Measurements from ENCODE around the gene MRPL23.

Gene MRPL23

DNA sequence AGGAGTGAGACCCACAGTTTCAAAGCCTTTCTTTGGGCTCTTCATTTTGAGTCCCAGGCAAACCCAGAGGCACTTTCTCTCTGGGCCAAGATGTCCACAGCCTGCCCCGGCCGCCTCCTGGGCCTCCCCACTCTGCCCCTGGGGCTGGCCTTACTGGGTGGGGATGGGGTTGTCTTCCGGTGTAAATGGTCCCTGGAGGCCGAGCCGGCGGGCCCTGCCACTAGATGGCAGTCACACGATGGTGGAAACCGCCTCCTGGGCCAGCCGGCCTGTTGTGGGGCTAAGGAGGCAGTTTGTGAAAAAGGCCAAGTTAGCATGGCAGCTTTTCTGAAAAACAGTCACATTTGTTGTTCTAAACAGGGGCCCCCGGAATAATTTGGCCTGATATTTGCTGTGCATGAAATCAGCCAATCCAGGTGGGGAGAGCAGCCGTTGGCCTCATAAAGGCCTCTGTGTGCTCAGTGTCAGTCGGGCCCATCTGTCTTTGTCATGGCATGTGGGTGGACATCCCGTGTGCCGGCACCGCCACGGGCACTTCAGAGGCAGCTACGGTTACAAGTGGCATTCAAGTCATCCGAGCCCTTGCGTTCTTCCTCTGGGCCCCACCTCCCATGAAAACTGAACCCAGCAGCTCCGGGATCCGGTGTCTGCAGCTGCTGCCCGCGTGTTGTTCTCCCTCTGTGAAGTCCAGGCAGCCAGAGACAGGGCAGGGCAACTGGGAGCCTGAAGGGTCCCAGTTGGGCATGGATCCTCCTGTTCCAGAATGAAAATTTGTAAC, 6.5 kb downstream of the MRPL23 start:
- ATAC-seq (ENCODE audit: low read depth), result no peak
- H3K27ac ChIP-seq (ENCODE audit: poor library complexity, severe bottlenecking), result no peak overlapping the region
- no peak for DNase-seq (ENCODE audit: low spot score)
- no peaks in the 10 kb centered on the region for H3K4me1 ChIP-seq (ENCODE audit: insufficient read depth, poor library complexity, severe bottlenecking)
- H3K27me3 ChIP-seq (ENCODE audit: insufficient read depth, poor library complexity, severe bottlenecking), result no peaks in the 10 kb centered on the region
- TF ChIP-seq, protein P1, sequence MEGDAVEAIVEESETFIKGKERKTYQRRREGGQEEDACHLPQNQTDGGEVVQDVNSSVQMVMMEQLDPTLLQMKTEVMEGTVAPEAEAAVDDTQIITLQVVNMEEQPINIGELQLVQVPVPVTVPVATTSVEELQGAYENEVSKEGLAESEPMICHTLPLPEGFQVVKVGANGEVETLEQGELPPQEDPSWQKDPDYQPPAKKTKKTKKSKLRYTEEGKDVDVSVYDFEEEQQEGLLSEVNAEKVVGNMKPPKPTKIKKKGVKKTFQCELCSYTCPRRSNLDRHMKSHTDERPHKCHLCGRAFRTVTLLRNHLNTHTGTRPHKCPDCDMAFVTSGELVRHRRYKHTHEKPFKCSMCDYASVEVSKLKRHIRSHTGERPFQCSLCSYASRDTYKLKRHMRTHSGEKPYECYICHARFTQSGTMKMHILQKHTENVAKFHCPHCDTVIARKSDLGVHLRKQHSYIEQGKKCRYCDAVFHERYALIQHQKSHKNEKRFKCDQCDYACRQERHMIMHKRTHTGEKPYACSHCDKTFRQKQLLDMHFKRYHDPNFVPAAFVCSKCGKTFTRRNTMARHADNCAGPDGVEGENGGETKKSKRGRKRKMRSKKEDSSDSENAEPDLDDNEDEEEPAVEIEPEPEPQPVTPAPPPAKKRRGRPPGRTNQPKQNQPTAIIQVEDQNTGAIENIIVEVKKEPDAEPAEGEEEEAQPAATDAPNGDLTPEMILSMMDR (IDR thresholded peaks at IDR 0.05; ENCODE audit: poor library complexity, severe bottlenecking), result no peak
- H3K4me3 ChIP-seq (ENCODE audit: severe bottlenecking), result no peak overlapping the region
- H3K9me3 ChIP-seq (ENCODE audit: severe bottlenecking), result no peaks in the 10 kb centered on the region
- no peaks in the 10 kb centered on the region for H3K36me3 ChIP-seq (ENCODE audit: low read depth)

DNA sequence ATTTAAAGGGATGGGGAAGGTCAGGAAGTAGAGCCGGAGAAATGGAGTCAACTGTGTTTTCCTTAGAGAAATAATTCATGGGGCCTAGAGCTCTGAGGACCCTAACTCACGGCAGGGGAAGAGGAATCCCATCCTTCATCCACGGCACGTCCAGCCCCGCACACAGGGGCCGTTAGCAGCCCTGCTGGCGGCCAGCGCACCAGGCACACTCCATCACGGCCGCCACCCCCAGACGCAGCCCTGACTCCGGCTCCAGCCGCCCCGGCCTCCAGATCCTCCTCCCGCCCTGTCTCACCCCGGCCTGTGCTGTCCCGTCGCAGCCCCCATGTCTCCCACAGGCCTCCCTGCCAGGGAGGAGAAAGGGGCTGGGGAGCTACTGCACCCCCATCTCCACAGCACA, 11.2 kb downstream of the MRPL23 start:
- H3K36me3 ChIP-seq (ENCODE audit: low read depth), result no peaks in the 10 kb centered on the region
- no peaks in the 10 kb centered on the region for H3K27me3 ChIP-seq (ENCODE audit: insufficient read depth, poor library complexity, severe bottlenecking)
- H3K9me3 ChIP-seq (ENCODE audit: severe bottlenecking), result no peaks in the 10 kb centered on the region
- ATAC-seq (ENCODE audit: low read depth), result no peak
- H3K4me3 ChIP-seq (ENCODE audit: severe bottlenecking), result no peak overlapping the region
- H3K4me1 ChIP-seq (ENCODE audit: insufficient read depth, poor library complexity, severe bottlenecking), result no peaks in the 10 kb centered on the region
- DNase-seq (ENCODE audit: low spot score), result no peak
- no peak overlapping the region for H3K27ac ChIP-seq (ENCODE audit: poor library complexity, severe bottlenecking)
- TF ChIP-seq, protein P1 (IDR thresholded peaks at IDR 0.05; ENCODE audit: poor library complexity, severe bottlenecking), result no peak

DNA sequence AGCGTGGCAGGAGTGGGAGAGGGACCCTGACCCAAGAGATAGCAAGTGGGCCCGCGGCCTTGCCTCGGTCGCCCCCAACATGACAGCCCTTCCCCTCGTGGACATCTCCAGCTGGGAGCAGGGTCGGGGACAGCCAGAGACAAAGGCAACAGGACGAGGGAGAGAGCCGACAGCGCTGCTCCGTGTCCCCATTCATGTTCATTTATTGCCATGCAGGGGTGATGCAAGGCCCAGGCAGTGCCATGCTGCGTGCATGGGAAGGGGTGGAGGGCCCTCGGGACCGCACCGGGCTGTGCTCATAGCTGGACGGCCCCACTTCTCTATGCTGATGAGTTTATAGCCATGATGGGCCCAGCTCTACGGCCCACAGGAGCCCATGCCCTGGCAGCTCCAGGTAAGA, 12.7 kb downstream of the MRPL23 start:
- H3K4me1 ChIP-seq (ENCODE audit: insufficient read depth, poor library complexity, severe bottlenecking), result no peaks in the 10 kb centered on the region
- TF ChIP-seq, protein P1 (IDR thresholded peaks at IDR 0.05; ENCODE audit: poor library complexity, severe bottlenecking), result no peak
- ATAC-seq (ENCODE audit: low read depth), result no peak
- DNase-seq (ENCODE audit: low spot score), result no peak
- no peaks in the 10 kb centered on the region for H3K9me3 ChIP-seq (ENCODE audit: severe bottlenecking)
- no peak overlapping the region for H3K4me3 ChIP-seq (ENCODE audit: severe bottlenecking)
- H3K27ac ChIP-seq (ENCODE audit: poor library complexity, severe bottlenecking), result no peak overlapping the region
- no peaks in the 10 kb centered on the region for H3K36me3 ChIP-seq (ENCODE audit: low read depth)
- no peaks in the 10 kb centered on the region for H3K27me3 ChIP-seq (ENCODE audit: insufficient read depth, poor library complexity, severe bottlenecking)

DNA sequence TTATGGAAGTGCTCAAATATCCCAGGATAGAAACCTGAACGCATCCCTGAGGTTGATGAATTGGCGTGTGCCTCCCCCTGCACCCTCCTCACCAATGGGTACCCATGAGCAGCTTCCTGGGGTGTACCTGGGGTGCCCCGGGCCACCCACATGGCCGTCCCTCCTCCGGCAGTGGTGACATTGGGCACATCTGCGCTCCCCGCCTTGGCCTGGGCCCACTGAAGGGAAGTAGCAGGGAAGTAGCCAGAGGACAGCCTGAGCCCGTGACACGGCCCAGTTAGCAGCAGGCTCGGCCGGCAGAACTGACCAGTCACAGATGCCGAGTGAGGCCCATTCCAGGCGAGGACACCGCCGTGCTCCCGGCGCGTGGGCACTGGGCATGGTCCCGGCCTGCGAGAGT, 16.7 kb downstream of the MRPL23 start:
- TF ChIP-seq, protein P1 (IDR thresholded peaks at IDR 0.05; ENCODE audit: poor library complexity, severe bottlenecking), result no peak
- no peak overlapping the region for H3K4me3 ChIP-seq (ENCODE audit: severe bottlenecking)
- H3K27ac ChIP-seq (ENCODE audit: poor library complexity, severe bottlenecking), result no peak overlapping the region
- no peaks in the 10 kb centered on the region for H3K36me3 ChIP-seq (ENCODE audit: low read depth)
- no peaks in the 10 kb centered on the region for H3K9me3 ChIP-seq (ENCODE audit: severe bottlenecking)
- ATAC-seq (ENCODE audit: low read depth), result no peak
- no peaks in the 10 kb centered on the region for H3K27me3 ChIP-seq (ENCODE audit: insufficient read depth, poor library complexity, severe bottlenecking)
- DNase-seq (ENCODE audit: low spot score), result no peak
- H3K4me1 ChIP-seq (ENCODE audit: insufficient read depth, poor library complexity, severe bottlenecking), result no peaks in the 10 kb centered on the region

DNA sequence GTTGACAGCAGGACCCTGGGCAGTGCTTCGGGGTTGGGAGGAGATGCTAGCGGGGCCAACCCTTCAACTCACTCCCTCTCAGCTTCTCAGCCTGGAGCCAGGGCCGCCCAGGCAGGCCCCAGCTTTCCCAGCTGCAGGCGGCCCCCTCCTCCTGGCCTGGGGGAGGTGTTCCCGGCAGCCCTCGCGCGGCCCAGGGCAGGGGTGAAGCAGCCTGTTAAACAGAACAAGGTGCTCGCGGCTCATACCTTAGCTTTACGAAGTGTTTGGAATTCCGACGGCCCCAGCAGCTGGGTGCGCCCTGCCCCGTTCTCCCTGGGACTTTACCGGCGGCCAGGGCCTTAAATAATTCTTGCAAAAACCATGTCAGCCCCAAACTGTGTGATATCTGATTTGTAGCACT, 17.2 kb downstream of the MRPL23 start:
- Histone ChIP-seq H3K4me1 (ENCODE audit: insufficient read depth, poor library complexity, severe bottlenecking) (no peaks in the 10 kb centered on the region), H3K9me3 (ENCODE audit: severe bottlenecking) (no peaks in the 10 kb centered on the region), H3K27me3 (ENCODE audit: insufficient read depth, poor library complexity, severe bottlenecking) (no peaks in the 10 kb centered on the region), H3K36me3 (ENCODE audit: low read depth) (no peaks in the 10 kb centered on the region), H3K4me3 (ENCODE audit: severe bottlenecking) (no peak overlapping the region), H3K27ac (ENCODE audit: poor library complexity, severe bottlenecking) (no peak overlapping the region)
- DNase-seq (ENCODE audit: low spot score), result no peak
- ATAC-seq (ENCODE audit: low read depth), result no peak
- TF ChIP-seq, protein P1 (IDR thresholded peaks at IDR 0.05; ENCODE audit: poor library complexity, severe bottlenecking), result no peak
